OCI-LY3 (cell line): ENCODE measurements around the gene SCRN2.

Source experiments
- H2AFZ ChIP-seq: fragments of 200-600, 300-600 bp; shearing (Covaris generic); 2 replicates; pipeline ENCODE4 v1.6.0; 2014; ENCODE audit warnings: antibody characterized with exemption, low read depth, low read length
- H3K27ac ChIP-seq: fragments of 200-600, 300-600 bp; sonication (generic); 2 replicates; pipeline ENCODE4 v1.5.1; 2014; ENCODE audit warnings: mild to moderate bottlenecking, low read length, moderate library complexity, mixed read lengths
- H3K27me3 ChIP-seq: fragments of 200-600, 300-600 bp; sonication (generic); 2 replicates; pipeline ENCODE4 v1.6.1; 2014; ENCODE audit warnings: low read depth, low read length, mixed read lengths
- H3K36me3 ChIP-seq: fragments of 200-600, 300-600 bp; sonication (generic); replicated peaks from 2 replicates; pipeline ENCODE3; 2014; ENCODE audit warnings: low read depth, low read length, mixed read lengths
- H3K4me1 ChIP-seq: fragments of 300-600, 200-600 bp; sonication (generic); 2 replicates; pipeline ENCODE4 v1.6.1; 2014; ENCODE audit warnings: low read length, mixed read lengths
- H3K4me2 ChIP-seq: fragments of 200-600, 300-600 bp; sonication (generic); 2 replicates; pipeline ENCODE4 v1.6.1; 2014; ENCODE audit warnings: low read length, mixed read lengths
- H3K4me3 ChIP-seq: fragments of 300-600, 200-600 bp; sonication (generic); 2 replicates; pipeline ENCODE4 v1.5.1; 2014; ENCODE audit warnings: antibody characterized with exemption, mild to moderate bottlenecking, low read length, moderate library complexity
- H3K79me2 ChIP-seq: fragments of 300-600, 200-600 bp; shearing (Covaris generic); 2 replicates; pipeline ENCODE4 v1.6.1; 2014; ENCODE audit warnings: mild to moderate bottlenecking, low read length, mixed read lengths
- H3K9ac ChIP-seq: fragments of 300-600, 200-600 bp; shearing (Covaris generic); 2 replicates; pipeline ENCODE4 v1.6.0; 2014; ENCODE audit warnings: mild to moderate bottlenecking, low read length, moderate library complexity
- H3K9me3 ChIP-seq: fragments of 200-600, 300-600 bp; shearing (Covaris generic); 2 replicates; pipeline ENCODE4 v1.6.1; 2014; ENCODE audit warnings: low read length, mixed read lengths; ENCODE audit not compliant: insufficient read depth
- H4K20me1 ChIP-seq: fragments of 200-600, 300-600 bp; sonication (generic); 2 replicates; pipeline ENCODE4 v1.6.1; 2016; ENCODE audit warnings: low read length, mixed read lengths; ENCODE audit not compliant: insufficient read depth
- EZH2phosphoT487 ChIP-seq: fragments of 200-600 bp; shearing (Covaris generic); IDR thresholded peaks from 2 replicates; pipeline ENCODE4 v1.6.1; 2018; ENCODE audit warnings: antibody characterized with exemption, mixed run types, low read depth
- TF ChIP-seq, protein P1 (sequence below): fragments of 200-600, 300-600 bp; sonication (generic); IDR thresholded peaks from 2 replicates; pipeline ENCODE4 v1.5.1; 2014; ENCODE audit warnings: antibody characterized with exemption, low read length, low read depth

Gene SCRN2

DNA sequence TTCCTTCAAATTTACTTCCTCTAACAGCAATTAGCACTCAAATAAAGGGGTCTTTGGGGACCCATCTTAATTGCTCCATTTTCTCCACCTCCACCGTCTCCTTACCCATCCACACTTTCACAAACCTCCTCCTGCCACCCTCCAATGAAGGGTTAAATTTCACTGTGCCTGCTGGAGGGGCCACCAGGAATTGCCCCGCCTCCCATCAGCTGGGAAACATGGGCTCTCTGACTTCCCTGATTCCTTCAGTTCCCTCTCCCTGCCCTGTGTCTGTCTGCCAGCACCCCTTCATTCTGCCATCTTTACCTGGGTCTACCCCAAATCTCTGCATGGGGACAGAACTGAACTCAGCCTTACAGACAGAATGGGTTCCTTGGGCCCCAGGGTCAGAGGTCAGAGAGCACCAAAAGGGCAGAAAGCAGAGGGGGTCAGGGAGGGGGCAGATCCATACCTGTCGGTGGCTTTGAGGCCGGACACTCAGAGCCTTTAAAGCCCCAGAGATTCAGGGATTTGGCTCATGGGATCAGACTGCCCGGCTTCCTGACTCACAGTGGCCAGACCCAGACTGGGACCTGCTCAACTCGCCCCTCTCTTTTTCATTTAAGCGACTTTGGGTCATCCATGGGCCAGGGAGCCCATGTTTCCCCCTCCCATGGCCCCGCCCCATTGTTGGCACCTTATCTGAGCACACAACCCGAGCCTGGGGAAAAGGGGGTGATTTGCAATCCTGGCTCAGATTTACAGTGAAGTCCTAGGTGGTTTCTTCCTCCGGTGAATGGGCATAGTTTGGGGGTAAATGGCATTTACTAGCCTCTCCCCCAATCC, 37.3 kb upstream of the SCRN2 start:
- TF ChIP-seq, protein P1, sequence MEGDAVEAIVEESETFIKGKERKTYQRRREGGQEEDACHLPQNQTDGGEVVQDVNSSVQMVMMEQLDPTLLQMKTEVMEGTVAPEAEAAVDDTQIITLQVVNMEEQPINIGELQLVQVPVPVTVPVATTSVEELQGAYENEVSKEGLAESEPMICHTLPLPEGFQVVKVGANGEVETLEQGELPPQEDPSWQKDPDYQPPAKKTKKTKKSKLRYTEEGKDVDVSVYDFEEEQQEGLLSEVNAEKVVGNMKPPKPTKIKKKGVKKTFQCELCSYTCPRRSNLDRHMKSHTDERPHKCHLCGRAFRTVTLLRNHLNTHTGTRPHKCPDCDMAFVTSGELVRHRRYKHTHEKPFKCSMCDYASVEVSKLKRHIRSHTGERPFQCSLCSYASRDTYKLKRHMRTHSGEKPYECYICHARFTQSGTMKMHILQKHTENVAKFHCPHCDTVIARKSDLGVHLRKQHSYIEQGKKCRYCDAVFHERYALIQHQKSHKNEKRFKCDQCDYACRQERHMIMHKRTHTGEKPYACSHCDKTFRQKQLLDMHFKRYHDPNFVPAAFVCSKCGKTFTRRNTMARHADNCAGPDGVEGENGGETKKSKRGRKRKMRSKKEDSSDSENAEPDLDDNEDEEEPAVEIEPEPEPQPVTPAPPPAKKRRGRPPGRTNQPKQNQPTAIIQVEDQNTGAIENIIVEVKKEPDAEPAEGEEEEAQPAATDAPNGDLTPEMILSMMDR = no peak
- no peak for TF ChIP-seq EZH2phosphoT487
- no peaks in the 10 kb centered on the region for H3K79me2 ChIP-seq
- H3K4me3 ChIP-seq = no peak overlapping the region
- H3K36me3 ChIP-seq = no peaks in the 10 kb centered on the region
- peak overlapping the region; percentile 63 for H3K27ac ChIP-seq
- H3K9me3 ChIP-seq = no peaks in the 10 kb centered on the region
- peaks cover 87% of the 10 kb centered on the region for H3K4me1 ChIP-seq
- H3K27me3 ChIP-seq = no peaks in the 10 kb centered on the region
- no peaks in the 10 kb centered on the region for H4K20me1 ChIP-seq
- H3K9ac ChIP-seq = peak overlapping the region; percentile 31; the same call in 1 of the 2 replicates
- H3K4me2 ChIP-seq = no peak overlapping the region
- peak overlapping the region; percentile 31; the same call in 1 of the 2 replicates for H2AFZ ChIP-seq

DNA sequence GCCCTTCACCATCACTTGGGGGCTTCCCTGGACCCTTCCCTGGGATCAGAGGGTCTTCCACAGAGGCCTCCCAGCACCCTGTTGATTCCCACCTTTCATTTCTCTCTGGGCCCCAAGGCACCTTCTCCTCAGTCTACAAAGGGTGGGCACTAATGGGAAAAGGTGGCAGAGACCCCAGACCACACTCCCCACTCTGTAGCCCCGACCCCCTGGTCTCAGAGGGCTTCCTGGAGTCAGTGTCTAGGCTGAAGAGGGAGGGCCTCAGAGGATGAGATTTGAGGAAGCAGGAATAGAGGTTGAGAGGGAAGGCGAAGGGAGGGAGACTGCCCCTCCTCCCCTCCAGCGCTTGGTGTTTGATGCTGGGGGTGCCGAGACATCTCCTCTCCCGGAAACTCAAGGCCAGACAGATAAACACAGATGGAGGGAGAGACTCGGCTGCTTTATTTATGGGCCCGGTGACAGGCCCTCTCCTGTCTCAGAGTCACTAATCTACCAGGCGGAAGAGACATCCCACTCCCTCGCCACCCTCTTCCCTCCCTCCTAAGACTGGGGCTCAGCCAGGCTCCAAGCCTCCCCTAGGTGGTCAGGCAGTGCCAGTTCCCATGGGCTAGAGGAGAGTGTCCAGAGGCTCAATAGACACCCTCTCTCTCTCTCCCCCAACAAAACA, 36.4 kb upstream of the SCRN2 start:
- Histone ChIP-seq H2AFZ (peak overlapping the region; percentile 31), H3K27me3 (no peaks in the 10 kb centered on the region), H3K9me3 (no peaks in the 10 kb centered on the region), H3K4me1 (peaks cover 91% of the 10 kb centered on the region), H3K27ac (peak overlapping the region; percentile 63), H3K36me3 (no peaks in the 10 kb centered on the region), H4K20me1 (no peaks in the 10 kb centered on the region), H3K4me2 (peak overlapping the region; percentile 21), H3K4me3 (no peak overlapping the region), H3K79me2 (no peaks in the 10 kb centered on the region), H3K9ac (peak overlapping the region; percentile 31; the same call in 1 of the 2 replicates)
- TF ChIP-seq EZH2phosphoT487 = no peak
- TF ChIP-seq, protein P1 = no peak

DNA sequence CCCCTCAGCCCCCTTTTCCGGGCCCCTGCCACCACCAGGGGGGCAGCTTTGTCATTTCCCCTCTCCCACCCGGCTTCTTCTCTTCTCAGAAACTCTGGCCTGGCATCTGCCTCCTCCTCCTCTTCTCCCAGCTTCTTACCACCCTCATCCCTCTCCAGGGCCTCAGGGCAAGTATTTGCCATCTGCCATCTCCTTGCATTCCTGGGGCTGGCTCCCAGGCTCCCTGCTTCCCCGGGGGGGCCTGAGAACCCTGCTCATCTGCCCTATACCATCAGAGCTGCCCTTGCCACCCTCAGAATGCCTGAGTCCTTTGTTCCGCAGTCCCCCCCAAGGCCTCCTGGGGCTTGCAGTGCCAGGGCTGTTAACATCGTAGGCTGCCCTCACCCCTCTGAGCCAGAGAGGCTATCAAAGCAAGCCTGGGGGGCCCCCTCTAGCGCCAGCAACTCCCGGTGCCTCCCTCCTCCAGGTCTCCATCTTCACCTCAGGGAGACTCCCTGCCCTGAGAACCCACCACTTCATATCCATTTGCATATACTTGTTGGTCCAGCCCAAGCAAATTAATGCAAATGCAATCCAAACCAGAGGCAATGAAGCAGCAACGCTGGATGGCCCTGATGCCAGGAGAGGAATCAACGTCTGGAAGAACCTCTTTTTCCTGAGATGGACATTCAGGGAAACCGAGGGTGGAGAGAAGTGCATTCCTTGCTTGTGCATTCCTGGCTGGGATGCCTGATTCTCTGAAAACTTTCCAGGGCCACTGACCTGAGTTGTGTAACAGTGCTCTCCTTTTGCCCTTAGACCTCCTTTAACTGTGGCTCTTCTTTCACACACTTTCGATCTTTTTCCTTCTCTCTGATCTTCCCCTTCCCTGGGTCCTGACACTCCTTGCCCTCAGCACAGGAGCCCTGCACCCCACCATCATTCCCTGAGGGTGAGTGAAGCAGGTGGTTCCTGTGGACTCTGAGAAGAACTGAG, 34.2 kb upstream of the SCRN2 start:
- H3K4me2 ChIP-seq = peak overlapping the region; percentile 50
- H3K27me3 ChIP-seq = no peaks in the 10 kb centered on the region
- peaks cover 92% of the 10 kb centered on the region for H3K4me1 ChIP-seq
- peak overlapping the region; percentile 98 for H3K27ac ChIP-seq
- no peaks in the 10 kb centered on the region for H3K36me3 ChIP-seq
- no peaks in the 10 kb centered on the region for H3K79me2 ChIP-seq
- H4K20me1 ChIP-seq = no peaks in the 10 kb centered on the region
- no peak overlapping the region for H3K4me3 ChIP-seq
- no peaks in the 10 kb centered on the region for H3K9me3 ChIP-seq
- peak overlapping the region; percentile 62 for H3K9ac ChIP-seq
- H2AFZ ChIP-seq = no peak overlapping the region
- TF ChIP-seq, protein P1 = no peak
- TF ChIP-seq EZH2phosphoT487 = no peak
